IMR-90 (cell line): ENCODE results near the gene TGFBR1.

Source experiments
- BHLHE40 ChIP-seq: fragments of 150-350 bp; IDR thresholded peaks from 2 replicates; pipeline ENCODE4 v1.6.1; 2016; ENCODE audit warnings: mild to moderate bottlenecking, low read depth, low read length
- CEBPB ChIP-seq: IDR thresholded peaks from 2 replicates; pipeline ENCODE4 v1.6.1; 2012; ENCODE audit warnings: low read depth, low read length, improper control_type of control experiment
- CHD1 ChIP-seq: IDR thresholded peaks from 2 replicates; pipeline ENCODE4 v1.6.1; 2012; ENCODE audit warnings: low read depth, low read length, improper control_type of control experiment
- FOS ChIP-seq: fragments of 150-350 bp; IDR thresholded peaks from 2 replicates; pipeline ENCODE4 v1.6.1; 2016; ENCODE audit warnings: low read depth, low read length
- MAFK ChIP-seq: IDR thresholded peaks from 2 replicates; pipeline ENCODE4 v1.6.1; 2012; ENCODE audit warnings: low read depth, low read length, improper control_type of control experiment
- MXI1 ChIP-seq: IDR thresholded peaks from 2 replicates; pipeline ENCODE4 v1.6.1; 2012; ENCODE audit warnings: low read depth, mild to moderate bottlenecking, low read length, moderate library complexity, borderline replicate concordance
- POLR2A ChIP-seq: IDR thresholded peaks from 2 replicates; pipeline ENCODE4 v1.6.1; 2012; ENCODE audit warnings: mild to moderate bottlenecking, low read depth, low read length
- RAD21 ChIP-seq: IDR thresholded peaks from 2 replicates; pipeline ENCODE4 v1.6.1; 2012; ENCODE audit warnings: low read length, improper control_type of control experiment
- RCOR1 ChIP-seq: IDR thresholded peaks from 2 replicates; pipeline ENCODE4 v1.6.1; 2012; ENCODE audit warnings: mild to moderate bottlenecking, low read length, improper control_type of control experiment; ENCODE audit not compliant: insufficient replicate concordance
- RFX5 ChIP-seq: IDR thresholded peaks from 2 replicates; pipeline ENCODE4 v1.8.0; 2012; ENCODE audit warnings: low read depth, mild to moderate bottlenecking, low read length, moderate library complexity
- SMC3 ChIP-seq: fragments of 150-350 bp; IDR thresholded peaks from 2 replicates; pipeline ENCODE4 v1.6.1; 2016; ENCODE audit warnings: low read depth, mild to moderate bottlenecking, antibody characterized with exemption, low read length, moderate library complexity
- TF ChIP-seq, protein P1 (sequence below): conservative IDR thresholded peaks from 2 replicates; pipeline ENCODE4 v1.5.1; 2012; ENCODE audit warnings: mild to moderate bottlenecking, low read depth, low read length, improper control_type of control experiment
- TF ChIP-seq, protein P2 (sequence below): fragments of 150-350 bp; IDR thresholded peaks from 2 replicates; pipeline ENCODE4 v1.6.1; 2017; ENCODE audit warnings: mild to moderate bottlenecking, antibody characterized with exemption, low read length, low read depth
- TF ChIP-seq, protein P3 (sequence below): fragments of 150-350 bp; IDR thresholded peaks from 2 replicates; pipeline ENCODE4 v1.6.1; 2016; ENCODE audit warnings: low read depth, mild to moderate bottlenecking, low read length, moderate library complexity, borderline replicate concordance

DNA sequence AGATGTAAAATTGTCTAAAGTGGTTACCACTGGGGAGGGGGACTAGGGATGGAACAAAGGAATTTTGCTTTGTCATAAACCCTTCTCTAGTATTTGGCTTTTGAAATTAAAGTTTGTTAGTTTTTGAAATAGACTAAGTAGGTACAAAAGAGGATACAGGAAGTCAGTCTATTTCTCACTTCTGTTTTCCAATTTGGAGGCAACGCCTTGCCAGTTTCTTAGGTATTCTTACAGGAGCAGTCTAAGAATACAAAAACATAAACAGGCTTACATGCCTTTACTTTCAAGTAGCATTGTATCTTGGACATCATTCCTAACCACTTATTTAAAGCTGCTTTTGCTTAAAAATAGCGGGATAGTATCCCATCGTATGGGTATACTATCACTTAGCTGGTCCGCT, 82.4 kb downstream of the TGFBR1 start:
- TF ChIP-seq, protein P1, sequence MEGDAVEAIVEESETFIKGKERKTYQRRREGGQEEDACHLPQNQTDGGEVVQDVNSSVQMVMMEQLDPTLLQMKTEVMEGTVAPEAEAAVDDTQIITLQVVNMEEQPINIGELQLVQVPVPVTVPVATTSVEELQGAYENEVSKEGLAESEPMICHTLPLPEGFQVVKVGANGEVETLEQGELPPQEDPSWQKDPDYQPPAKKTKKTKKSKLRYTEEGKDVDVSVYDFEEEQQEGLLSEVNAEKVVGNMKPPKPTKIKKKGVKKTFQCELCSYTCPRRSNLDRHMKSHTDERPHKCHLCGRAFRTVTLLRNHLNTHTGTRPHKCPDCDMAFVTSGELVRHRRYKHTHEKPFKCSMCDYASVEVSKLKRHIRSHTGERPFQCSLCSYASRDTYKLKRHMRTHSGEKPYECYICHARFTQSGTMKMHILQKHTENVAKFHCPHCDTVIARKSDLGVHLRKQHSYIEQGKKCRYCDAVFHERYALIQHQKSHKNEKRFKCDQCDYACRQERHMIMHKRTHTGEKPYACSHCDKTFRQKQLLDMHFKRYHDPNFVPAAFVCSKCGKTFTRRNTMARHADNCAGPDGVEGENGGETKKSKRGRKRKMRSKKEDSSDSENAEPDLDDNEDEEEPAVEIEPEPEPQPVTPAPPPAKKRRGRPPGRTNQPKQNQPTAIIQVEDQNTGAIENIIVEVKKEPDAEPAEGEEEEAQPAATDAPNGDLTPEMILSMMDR: no peak
- TF ChIP-seq CEBPB: no peak
- TF ChIP-seq CHD1: no peak
- no peak for TF ChIP-seq MXI1
- no peak for TF ChIP-seq POLR2A
- TF ChIP-seq, protein P2, sequence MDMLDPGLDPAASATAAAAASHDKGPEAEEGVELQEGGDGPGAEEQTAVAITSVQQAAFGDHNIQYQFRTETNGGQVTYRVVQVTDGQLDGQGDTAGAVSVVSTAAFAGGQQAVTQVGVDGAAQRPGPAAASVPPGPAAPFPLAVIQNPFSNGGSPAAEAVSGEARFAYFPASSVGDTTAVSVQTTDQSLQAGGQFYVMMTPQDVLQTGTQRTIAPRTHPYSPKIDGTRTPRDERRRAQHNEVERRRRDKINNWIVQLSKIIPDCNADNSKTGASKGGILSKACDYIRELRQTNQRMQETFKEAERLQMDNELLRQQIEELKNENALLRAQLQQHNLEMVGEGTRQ: no peak
- TF ChIP-seq RCOR1: no peak
- no peak for TF ChIP-seq MAFK
- TF ChIP-seq, protein P3, sequence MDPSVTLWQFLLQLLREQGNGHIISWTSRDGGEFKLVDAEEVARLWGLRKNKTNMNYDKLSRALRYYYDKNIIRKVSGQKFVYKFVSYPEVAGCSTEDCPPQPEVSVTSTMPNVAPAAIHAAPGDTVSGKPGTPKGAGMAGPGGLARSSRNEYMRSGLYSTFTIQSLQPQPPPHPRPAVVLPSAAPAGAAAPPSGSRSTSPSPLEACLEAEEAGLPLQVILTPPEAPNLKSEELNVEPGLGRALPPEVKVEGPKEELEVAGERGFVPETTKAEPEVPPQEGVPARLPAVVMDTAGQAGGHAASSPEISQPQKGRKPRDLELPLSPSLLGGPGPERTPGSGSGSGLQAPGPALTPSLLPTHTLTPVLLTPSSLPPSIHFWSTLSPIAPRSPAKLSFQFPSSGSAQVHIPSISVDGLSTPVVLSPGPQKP: no peak
- no peak for TF ChIP-seq BHLHE40
- no peak for TF ChIP-seq SMC3
- no peak for TF ChIP-seq FOS
- no peak for TF ChIP-seq RFX5
- TF ChIP-seq RAD21: no peak
